OCI-LY1 (cell line): ENCODE data around the gene NKIRAS1.

Experiments used
- H2AFZ ChIP-seq: fragments of 200-600 bp; sonication (generic), shearing (Covaris generic); 2 replicates; pipeline ENCODE4 v1.6.0; 2014; ENCODE audit warnings: antibody characterized with exemption, mild to moderate bottlenecking, low read length
- H3F3A ChIP-seq: fragments of 200-600 bp; sonication (generic), shearing (Covaris generic); 2 replicates; pipeline ENCODE4 v1.6.0; 2014; ENCODE audit warnings: mild to moderate bottlenecking, antibody characterized with exemption, low read length, moderate library complexity; ENCODE audit not compliant: insufficient read depth
- H3K27ac ChIP-seq: fragments of 200-600 bp; sonication (generic); 2 replicates; pipeline ENCODE4 v1.5.1; 2014; ENCODE audit warnings: low read length, mixed run types, mild to moderate bottlenecking, low read depth; ENCODE audit not compliant: poor library complexity, severe bottlenecking
- H3K27me3 ChIP-seq: fragments of 200-600 bp; sonication (generic); 2 replicates; pipeline ENCODE4 v1.6.0; 2014; ENCODE audit warnings: antibody characterized with exemption, mild to moderate bottlenecking, low read length, moderate library complexity; ENCODE audit not compliant: insufficient read depth
- H3K36me3 ChIP-seq: fragments of 200-600 bp; sonication (generic); 2 replicates; pipeline ENCODE4 v1.6.1; 2014; ENCODE audit warnings: mild to moderate bottlenecking, antibody characterized with exemption, low read length, moderate library complexity, mixed read lengths; ENCODE audit not compliant: insufficient read depth
- H3K4me1 ChIP-seq: fragments of 200-600 bp; sonication (generic); 2 replicates; pipeline ENCODE4 v1.5.1; 2014; ENCODE audit warnings: mild to moderate bottlenecking, low read length, moderate library complexity; ENCODE audit not compliant: insufficient read depth, severe bottlenecking
- H3K4me2 ChIP-seq: fragments of 200-600 bp; sonication (generic), shearing (Covaris generic); 2 replicates; pipeline ENCODE4 v1.6.1; 2014; ENCODE audit warnings: low read length
- H3K4me3 ChIP-seq: fragments of 200-600 bp; sonication (generic); 2 replicates; pipeline ENCODE4 v1.5.1; 2014; ENCODE audit warnings: low read length, low read depth, mild to moderate bottlenecking, mixed read lengths; ENCODE audit not compliant: poor library complexity, severe bottlenecking
- H3K79me2 ChIP-seq: fragments of 200-600 bp; shearing (Covaris generic); 2 replicates; pipeline ENCODE4 v1.6.1; 2016; ENCODE audit warnings: mixed run types, low read length, mixed read lengths; ENCODE audit not compliant: insufficient read depth
- H3K9ac ChIP-seq: fragments of 200-600 bp; sonication (generic), shearing (Covaris generic); 2 replicates; pipeline ENCODE4 v1.6.1; 2014; ENCODE audit warnings: mild to moderate bottlenecking, low read length, mixed read lengths
- H3K9me2 ChIP-seq: fragments of 200-600 bp; sonication (generic), shearing (Covaris generic); 2 replicates; pipeline ENCODE4 v1.6.1; 2014; ENCODE audit warnings: low read depth, mild to moderate bottlenecking, low read length, mixed read lengths
- H3K9me3 ChIP-seq: fragments of 200-600 bp; shearing (Covaris generic); 2 replicates; pipeline ENCODE4 v1.6.1; 2014; ENCODE audit warnings: low read length, mixed read lengths
- H4K20me1 ChIP-seq: fragments of 200-600 bp; sonication (generic), shearing (Covaris generic); 2 replicates; pipeline ENCODE4 v1.6.0; 2016; ENCODE audit warnings: mild to moderate bottlenecking, low read length; ENCODE audit not compliant: insufficient read depth
- EZH2 ChIP-seq: fragments of 200-600 bp; sonication (generic), shearing (Covaris generic); IDR thresholded peaks from 2 replicates; pipeline ENCODE4 v1.8.0; 2017; ENCODE audit warnings: borderline replicate concordance, mixed run types, mild to moderate bottlenecking, antibody characterized with exemption, low read length, moderate library complexity, mixed read lengths
- TF ChIP-seq, protein P1 (sequence below): fragments of 200-600 bp; sonication (generic), shearing (Covaris generic); IDR thresholded peaks from 2 replicates; pipeline ENCODE4 v1.5.1; 2017; ENCODE audit warnings: mild to moderate bottlenecking, antibody characterized with exemption, low read length, moderate library complexity, mixed read lengths

NKIRAS1 gene

DNA sequence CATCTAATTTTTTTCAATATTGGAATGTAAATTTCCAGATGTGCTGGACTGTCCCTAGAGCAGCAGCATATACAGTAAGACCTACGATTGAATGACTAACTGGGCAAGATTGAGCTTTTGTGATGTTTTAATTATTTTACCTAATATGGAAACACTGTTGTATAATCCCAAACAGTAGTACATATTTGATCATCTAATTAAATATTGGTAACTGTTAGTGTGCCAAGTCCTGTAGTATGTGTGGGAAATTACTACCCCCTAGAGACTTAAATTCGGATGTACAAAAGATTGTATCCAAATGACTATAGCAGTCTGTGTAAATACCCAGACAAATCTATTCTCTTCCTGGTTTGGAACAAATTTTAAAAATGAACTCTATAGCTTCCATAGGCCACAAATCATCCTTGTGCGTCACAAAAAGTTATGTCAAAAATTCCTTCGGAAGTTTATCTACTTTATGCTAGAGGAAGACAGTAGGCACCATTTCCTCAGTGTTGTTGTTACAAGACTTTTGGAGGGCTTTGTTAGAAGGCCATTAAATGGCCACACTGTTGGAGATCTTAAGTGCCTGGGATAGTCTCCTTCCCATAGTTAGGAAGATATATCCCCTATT is 41.6 kb downstream of the NKIRAS1 start:
- H4K20me1 ChIP-seq, result peaks cover 2% of the 10 kb centered on the region; the same call in 1 of the 2 replicates
- H2AFZ ChIP-seq, result no peak overlapping the region
- H3K27ac ChIP-seq, result no peak overlapping the region
- no peaks in the 10 kb centered on the region for H3K27me3 ChIP-seq
- H3K36me3 ChIP-seq, result no peaks in the 10 kb centered on the region; the same call in 1 of the 2 replicates
- no peaks in the 10 kb centered on the region for H3K9me2 ChIP-seq
- no peak overlapping the region for H3K4me2 ChIP-seq
- H3F3A ChIP-seq, result no peaks in the 10 kb centered on the region
- no peaks in the 10 kb centered on the region for H3K4me1 ChIP-seq
- no peaks in the 10 kb centered on the region for H3K9me3 ChIP-seq
- H3K4me3 ChIP-seq, result no peak overlapping the region
- no peak overlapping the region for H3K9ac ChIP-seq
- H3K79me2 ChIP-seq, result 0 out of 2 replicates have a peak, but pooled peaks cover 3% of the 10 kb centered on the region
- TF ChIP-seq EZH2, result no peak
- TF ChIP-seq, protein P1, sequence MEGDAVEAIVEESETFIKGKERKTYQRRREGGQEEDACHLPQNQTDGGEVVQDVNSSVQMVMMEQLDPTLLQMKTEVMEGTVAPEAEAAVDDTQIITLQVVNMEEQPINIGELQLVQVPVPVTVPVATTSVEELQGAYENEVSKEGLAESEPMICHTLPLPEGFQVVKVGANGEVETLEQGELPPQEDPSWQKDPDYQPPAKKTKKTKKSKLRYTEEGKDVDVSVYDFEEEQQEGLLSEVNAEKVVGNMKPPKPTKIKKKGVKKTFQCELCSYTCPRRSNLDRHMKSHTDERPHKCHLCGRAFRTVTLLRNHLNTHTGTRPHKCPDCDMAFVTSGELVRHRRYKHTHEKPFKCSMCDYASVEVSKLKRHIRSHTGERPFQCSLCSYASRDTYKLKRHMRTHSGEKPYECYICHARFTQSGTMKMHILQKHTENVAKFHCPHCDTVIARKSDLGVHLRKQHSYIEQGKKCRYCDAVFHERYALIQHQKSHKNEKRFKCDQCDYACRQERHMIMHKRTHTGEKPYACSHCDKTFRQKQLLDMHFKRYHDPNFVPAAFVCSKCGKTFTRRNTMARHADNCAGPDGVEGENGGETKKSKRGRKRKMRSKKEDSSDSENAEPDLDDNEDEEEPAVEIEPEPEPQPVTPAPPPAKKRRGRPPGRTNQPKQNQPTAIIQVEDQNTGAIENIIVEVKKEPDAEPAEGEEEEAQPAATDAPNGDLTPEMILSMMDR, result no peak; the same call in 1 of the 2 replicates

DNA sequence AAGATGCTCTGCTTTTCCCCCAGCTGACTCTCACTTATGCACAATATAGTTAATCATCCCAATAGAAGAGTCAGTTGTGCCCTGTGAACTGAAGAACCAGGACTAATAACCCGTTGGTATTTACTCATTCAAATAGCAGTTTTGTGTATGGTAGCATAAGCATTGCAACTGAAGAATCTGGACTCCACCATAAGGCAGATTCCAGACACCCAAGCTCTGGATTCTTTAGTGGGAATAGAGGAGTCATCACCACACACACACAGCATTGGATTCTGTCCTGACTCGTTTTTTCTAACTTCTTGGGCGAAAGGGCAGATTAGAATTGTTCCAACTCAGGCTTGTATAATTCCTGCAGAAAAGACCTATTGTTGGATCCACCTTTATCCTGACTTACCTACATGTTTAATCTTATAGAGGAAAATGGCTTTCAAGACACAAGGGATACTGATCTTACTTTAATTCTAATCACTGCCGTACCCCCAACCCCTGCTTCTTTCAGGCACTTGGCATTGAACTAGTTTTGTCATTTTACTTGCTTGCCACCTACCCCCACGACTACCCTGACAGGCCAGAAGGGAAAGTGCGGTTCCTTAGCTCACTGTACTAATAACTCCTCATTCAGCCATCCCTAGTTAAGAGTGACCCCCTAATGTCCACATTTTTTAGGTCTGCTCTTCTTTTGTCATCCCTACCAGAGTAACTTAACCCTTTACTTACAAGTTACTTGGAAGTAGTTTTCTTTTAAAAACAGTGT is 42.3 kb downstream of the NKIRAS1 start:
- no peak overlapping the region for H3K9ac ChIP-seq
- H2AFZ ChIP-seq, result no peak overlapping the region
- H4K20me1 ChIP-seq, result peaks cover 2% of the 10 kb centered on the region; the same call in 1 of the 2 replicates
- no peak overlapping the region for H3K27ac ChIP-seq
- TF ChIP-seq EZH2, result no peak
- TF ChIP-seq, protein P1, result no peak
- 0 out of 2 replicates have a peak, but pooled peaks cover 3% of the 10 kb centered on the region for H3K79me2 ChIP-seq
- H3K36me3 ChIP-seq, result no peaks in the 10 kb centered on the region; the same call in 1 of the 2 replicates
- no peaks in the 10 kb centered on the region for H3K9me2 ChIP-seq
- H3K4me3 ChIP-seq, result no peak overlapping the region
- no peak overlapping the region for H3K4me2 ChIP-seq
- no peaks in the 10 kb centered on the region for H3F3A ChIP-seq
- H3K27me3 ChIP-seq, result no peaks in the 10 kb centered on the region
- H3K4me1 ChIP-seq, result no peaks in the 10 kb centered on the region
- no peaks in the 10 kb centered on the region for H3K9me3 ChIP-seq

DNA sequence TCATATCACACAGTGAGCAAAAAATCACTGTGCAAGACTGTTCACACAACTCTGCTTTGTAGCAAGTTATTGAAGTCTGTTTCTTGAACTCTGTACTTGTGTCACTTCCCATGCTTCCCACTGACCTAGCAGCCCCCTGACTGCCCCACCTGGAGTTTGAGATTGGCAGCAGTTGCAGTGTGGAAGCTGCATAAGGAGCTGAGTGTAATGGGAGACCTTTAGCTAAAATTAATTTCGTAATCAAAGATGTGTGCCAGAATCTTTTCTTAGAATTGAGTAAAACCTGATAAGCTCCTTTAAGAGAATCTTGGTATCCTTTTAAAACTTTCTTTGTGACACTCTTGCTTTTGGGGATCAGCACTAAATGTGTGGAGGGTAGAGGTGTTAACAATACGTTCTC is 42.8 kb downstream of the NKIRAS1 start:
- no peaks in the 10 kb centered on the region for H3F3A ChIP-seq
- H3K4me3 ChIP-seq, result no peak overlapping the region
- no peaks in the 10 kb centered on the region for H3K9me2 ChIP-seq
- H3K36me3 ChIP-seq, result no peaks in the 10 kb centered on the region; the same call in 1 of the 2 replicates
- no peak overlapping the region for H2AFZ ChIP-seq
- H3K4me1 ChIP-seq, result no peaks in the 10 kb centered on the region
- no peak overlapping the region for H3K4me2 ChIP-seq
- H3K9ac ChIP-seq, result no peak overlapping the region
- H3K27me3 ChIP-seq, result no peaks in the 10 kb centered on the region
- peaks cover 2% of the 10 kb centered on the region; the same call in 1 of the 2 replicates for H4K20me1 ChIP-seq
- no peak overlapping the region for H3K27ac ChIP-seq
- H3K79me2 ChIP-seq, result peaks cover 6% of the 10 kb centered on the region; the same call in 1 of the 2 replicates
- no peak for TF ChIP-seq EZH2
- TF ChIP-seq, protein P1, result no peak
- H3K9me3 ChIP-seq, result no peaks in the 10 kb centered on the region
